Astrocyte of the hippocampus (primary cell): Measurements from ENCODE around the gene CHMP4B.

Experiments used
- DNase-seq: peaks from one replicate; pipeline ENCODE4 v3.0.0; 2011; ENCODE audit warnings: low read depth, low spot score

The CHMP4B gene, protein sequence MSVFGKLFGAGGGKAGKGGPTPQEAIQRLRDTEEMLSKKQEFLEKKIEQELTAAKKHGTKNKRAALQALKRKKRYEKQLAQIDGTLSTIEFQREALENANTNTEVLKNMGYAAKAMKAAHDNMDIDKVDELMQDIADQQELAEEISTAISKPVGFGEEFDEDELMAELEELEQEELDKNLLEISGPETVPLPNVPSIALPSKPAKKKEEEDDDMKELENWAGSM

DNA sequence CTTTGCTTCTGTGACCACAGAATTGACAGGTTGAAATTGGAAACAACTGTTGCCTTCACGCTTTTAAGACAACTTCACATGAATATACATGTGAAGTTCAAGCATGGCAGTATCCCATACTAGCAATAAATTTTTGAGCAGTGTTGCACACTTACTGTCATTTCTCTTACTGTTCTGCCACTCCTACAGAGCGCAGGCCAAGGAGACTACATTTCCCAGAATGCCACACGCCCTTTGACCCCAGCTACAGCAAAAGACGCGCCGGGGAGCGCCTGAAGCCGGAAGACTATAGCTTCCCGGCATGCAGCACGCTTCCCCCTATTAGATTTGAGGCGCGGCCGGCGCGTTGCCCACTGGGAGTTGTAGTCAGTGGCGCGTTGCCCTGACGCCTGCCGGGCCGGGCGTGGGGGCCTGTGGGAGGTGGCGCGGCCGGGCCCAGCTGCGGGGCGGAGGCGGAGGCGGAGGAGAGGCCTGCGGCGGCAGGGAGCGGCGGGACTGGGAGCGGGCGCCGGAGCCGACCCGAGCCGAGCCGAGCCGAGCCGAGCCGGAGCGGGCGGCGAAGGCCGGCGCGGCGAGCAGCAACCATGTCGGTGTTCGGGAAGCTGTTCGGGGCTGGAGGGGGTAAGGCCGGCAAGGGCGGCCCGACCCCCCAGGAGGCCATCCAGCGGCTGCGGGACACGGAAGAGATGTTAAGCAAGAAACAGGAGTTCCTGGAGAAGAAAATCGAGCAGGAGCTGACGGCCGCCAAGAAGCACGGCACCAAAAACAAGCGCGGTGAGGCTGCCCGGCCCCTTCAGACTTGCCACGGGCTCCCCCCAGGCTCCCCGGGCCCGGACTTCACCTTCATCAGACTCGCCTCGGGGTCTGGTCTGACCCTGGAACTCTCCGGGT is at the start of gene CHMP4B:
TSS of gene CHMP4B (plus strand) at position 464 of the 891 bp plus-strand sequence. CDS start at position 585, 121 bp downstream.
- peak; percentile 100 for DNase-seq

GRCh38 chr20:33761698-33762250 is 49.4 kb upstream of the CHMP4B start:
- DNase-seq, result no peak

GRCh38 chr20:33765099-33765498 is 46.0 kb upstream of the CHMP4B start:
- DNase-seq, result no peak

- DNase-seq, result no peak
Measured at GRCh38 chr20:33765592-33765991, 45.6 kb upstream of the CHMP4B start.

- DNase-seq, result no peak
Measured at GRCh38 chr20:33766686-33767085, 44.5 kb upstream of the CHMP4B start.

GRCh38 chr20:33767777-33768138 is 43.4 kb upstream of the CHMP4B start:
- no peak for DNase-seq

DNA sequence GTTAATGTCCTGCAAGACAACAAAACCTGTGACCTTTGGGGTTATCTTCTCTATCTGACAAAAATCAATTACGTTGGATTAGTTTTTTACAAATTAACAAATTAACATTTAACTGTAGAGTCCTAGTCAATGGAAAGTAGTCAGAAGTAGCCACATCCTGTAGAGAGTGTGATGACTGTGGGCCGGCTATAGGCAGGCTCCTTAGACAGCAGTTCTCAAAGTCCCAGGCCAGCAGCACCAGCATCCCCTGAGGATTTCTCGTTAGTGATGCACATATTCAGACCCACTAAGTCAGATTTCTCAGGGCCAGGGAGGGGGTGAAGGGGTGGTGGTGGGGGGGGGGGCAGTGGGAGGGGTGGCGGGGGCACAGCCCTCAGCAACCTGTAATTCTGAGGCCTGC is 42.1 kb upstream of the CHMP4B start:
- DNase-seq, result no peak

DNA sequence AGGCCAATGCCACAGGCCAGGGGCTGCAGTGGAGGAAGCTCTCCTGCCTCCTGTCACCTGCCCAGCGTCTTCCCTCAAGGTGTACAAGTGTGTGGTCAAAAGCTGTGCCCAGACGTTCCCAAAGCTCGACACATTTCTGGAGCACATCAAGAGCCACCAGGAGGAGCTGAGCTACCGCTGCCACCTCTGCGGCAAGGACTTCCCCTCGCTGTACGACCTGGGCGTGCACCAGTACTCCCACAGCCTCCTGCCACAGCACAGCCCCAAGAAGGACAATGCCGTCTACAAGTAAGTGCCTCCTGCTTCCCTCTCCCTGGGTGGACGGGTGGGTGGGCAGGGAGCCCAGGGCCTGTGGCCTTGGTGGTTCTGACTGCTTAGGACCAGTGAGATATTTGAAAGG is 41.1 kb upstream of the CHMP4B start:
- DNase-seq, result no peak

GRCh38 chr20:33771938-33772337 is 39.2 kb upstream of the CHMP4B start:
- no peak for DNase-seq

DNA sequence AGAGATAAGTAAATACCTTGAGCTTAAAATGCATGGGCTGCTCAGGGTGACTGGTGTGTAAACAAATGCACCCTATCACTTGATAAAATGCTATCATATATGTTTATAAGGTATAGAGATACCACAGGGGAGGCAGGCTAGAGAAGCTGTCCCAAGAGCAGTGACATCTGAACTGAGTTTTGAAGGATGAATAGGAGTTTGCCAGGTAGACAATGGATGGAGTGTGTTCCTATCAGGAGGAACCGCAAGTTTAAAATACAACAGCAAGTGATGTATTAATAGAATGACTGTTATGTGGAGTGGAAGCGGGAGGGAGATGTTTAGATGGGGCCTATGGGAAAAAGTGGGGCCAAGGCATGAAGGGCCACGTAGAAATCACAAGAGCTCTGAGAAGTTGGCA is 38.7 kb upstream of the CHMP4B start:
- DNase-seq, result no peak

- no peak for DNase-seq
Measured at GRCh38 chr20:33773412-33774089, 37.6 kb upstream of the CHMP4B start.

- DNase-seq, result no peak
Measured at GRCh38 chr20:33777816-33778215, 33.3 kb upstream of the CHMP4B start.

- no peak for DNase-seq
Measured at GRCh38 chr20:33781133-33781532, 30.0 kb upstream of the CHMP4B start.

DNA sequence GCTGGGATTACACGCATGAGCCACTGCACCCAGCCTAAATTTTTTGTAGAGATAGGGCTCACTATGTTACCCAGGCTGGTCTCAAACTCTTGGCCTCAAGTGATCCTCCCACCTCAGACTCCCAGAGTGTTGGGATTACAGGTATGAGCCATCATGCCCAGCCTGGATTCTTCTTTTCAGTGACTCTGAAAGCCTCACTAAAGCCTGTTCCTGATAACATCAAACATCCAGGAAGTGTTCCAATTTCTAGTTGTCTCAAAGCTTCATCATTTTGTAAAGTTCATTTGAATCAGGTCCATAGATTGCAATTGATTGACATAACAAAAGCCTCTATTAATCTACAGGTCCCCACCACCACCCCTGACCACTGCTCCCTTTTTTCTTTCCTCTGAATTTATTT is 29.2 kb upstream of the CHMP4B start:
- no peak for DNase-seq

DNA sequence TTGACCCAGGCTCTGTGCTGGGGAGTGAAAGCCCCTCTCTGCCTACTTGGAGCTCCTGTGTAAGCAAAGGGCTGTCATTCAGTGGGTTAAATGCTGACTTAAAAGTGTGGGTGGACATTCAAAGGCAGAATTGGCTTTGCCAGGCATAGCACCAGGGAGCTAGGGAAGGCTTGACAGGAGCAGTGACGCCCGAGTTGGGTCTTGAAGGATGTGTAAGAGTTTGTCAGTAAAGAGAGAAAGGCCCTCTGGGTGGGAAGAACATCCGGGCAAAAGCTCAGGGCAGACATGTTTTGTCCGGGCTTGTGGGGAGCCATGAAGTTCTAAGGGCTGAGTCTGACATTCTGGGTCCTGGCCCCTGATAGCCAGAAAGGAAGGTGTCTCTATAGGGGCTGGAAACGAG is 27.9 kb upstream of the CHMP4B start:
- no peak for DNase-seq

- DNase-seq, result no peak
Measured at GRCh38 chr20:33783818-33784217, 27.3 kb upstream of the CHMP4B start.

DNA sequence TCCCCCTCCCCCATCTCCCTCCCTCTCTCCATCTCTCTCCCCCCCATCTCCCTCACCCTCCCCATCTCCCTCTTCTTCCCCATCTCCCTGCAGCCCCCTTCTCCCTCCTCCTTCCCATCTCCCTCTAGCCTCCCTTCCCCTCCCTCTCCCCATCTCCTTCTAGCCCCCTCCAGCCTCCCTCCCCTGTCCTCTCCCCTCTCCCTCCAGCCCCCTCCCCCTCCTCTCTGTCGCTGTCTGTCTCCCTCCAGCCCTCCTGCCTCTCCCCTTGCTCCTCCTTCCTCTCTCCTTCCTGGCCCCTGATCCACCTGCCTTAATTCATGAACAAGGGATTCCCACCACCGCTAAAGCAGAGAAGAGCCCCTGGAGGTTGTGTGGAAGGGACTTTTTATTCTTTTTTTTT is 26.9 kb upstream of the CHMP4B start:
- DNase-seq, result no peak

DNA sequence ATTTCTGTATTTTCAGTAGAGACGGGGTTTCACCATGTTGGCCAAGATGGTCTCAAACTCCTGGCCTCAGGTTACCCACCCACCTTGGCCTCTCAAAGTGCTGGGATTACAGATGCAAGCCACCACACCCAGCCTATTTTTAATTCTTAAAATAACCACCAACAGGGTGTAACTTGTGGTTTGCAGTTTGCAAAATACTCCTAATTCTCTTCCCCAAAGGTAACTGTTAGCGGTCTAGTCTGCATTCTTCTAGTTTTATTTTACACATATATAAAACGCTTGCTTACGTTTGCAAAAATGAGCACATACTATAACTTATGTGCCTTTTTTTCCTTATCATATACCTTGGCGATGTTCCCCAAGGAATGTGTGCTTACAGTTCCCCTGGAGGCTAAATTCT is 25.6 kb upstream of the CHMP4B start:
- no peak for DNase-seq

- DNase-seq, result no peak
Measured at GRCh38 chr20:33787253-33787891, 23.8 kb upstream of the CHMP4B start.

- no peak for DNase-seq
Measured at GRCh38 chr20:33788351-33789049, 22.6 kb upstream of the CHMP4B start.
